NOMO-1 (cell line): ENCODE data around the gene ASNSD1.
"Not testable (repeated sequence)": the region's sequence is repeated elsewhere in the genome, so short reads cannot be mapped to it uniquely, and the experiment has no call there.

Experiments used
- DNase-seq, 2 experiments: peaks; one replicate each; lab custom pipeline; 2025; ENCODE audit not compliant: unreplicated experiment in 2 of 2; lab: John Stamatoyannopoulos, UW

Gene ASNSD1

GRCh38 chr2:189684811-189685210 is 23.6 kb downstream of the ASNSD1 start:
- DNase-seq, result no peak

- DNase-seq, result no peak
These were observed 24.4 kb downstream of the ASNSD1 start for GRCh38 chr2:189685540-189686229.

GRCh38 chr2:189687796-189688195 is 26.5 kb downstream of the ASNSD1 start:
- DNase-seq, result not testable (repeated sequence)

GRCh38 chr2:189696223-189696622 is 35.0 kb downstream of the ASNSD1 start:
- DNase-seq, result no peak

GRCh38 chr2:189698020-189698887 is 37.0 kb downstream of the ASNSD1 start:
- DNase-seq, result peak in 1 of 2 experiments; percentile 50

- DNase-seq, result no peak
These were observed 39.4 kb downstream of the ASNSD1 start for GRCh38 chr2:189700681-189701080.

- no peak for DNase-seq
These were observed 40.8 kb downstream of the ASNSD1 start for GRCh38 chr2:189702071-189702470.

- DNase-seq, result no peak
These were observed 48.4 kb downstream of the ASNSD1 start for GRCh38 chr2:189709501-189710221.

- DNase-seq, result not testable (repeated sequence)
These were observed 56.3 kb downstream of the ASNSD1 start for GRCh38 chr2:189717593-189717992.

- peak in 1 of 2 experiments; percentile 56 for DNase-seq
These were observed 58.3 kb downstream of the ASNSD1 start for GRCh38 chr2:189719571-189719970.
